DOHH2 (cell line): ENCODE data around the gene PRPS2.

Experiments
- CTCF ChIP-seq: fragments of 200-600 bp; sonication (generic); IDR thresholded peaks from one replicate; pipeline ENCODE4 v1.5.1; 2014; ENCODE audit warnings: antibody characterized with exemption, mild to moderate bottlenecking, low read depth, low read length; ENCODE audit not compliant: poor library complexity, severe bottlenecking
- EZH2phosphoT487 ChIP-seq: fragments of 200-600 bp; sonication (generic); IDR thresholded peaks from 2 replicates; pipeline ENCODE4 v1.6.1; 2017; ENCODE audit warnings: borderline replicate concordance, mild to moderate bottlenecking, antibody characterized with exemption, low read length, moderate library complexity, mixed read lengths

- TF ChIP-seq CTCF (no peak), EZH2phosphoT487 (no peak)
Observed at GRCh38 chrX:12843061-12843667, 52.0 kb downstream of the PRPS2 start.
